Measurements from ENCODE around the gene CCDC102A.
"Not testable (repeated sequence)": the region's sequence is repeated elsewhere in the genome, so short reads cannot be mapped to it uniquely, and the experiment has no call there.

DNA sequence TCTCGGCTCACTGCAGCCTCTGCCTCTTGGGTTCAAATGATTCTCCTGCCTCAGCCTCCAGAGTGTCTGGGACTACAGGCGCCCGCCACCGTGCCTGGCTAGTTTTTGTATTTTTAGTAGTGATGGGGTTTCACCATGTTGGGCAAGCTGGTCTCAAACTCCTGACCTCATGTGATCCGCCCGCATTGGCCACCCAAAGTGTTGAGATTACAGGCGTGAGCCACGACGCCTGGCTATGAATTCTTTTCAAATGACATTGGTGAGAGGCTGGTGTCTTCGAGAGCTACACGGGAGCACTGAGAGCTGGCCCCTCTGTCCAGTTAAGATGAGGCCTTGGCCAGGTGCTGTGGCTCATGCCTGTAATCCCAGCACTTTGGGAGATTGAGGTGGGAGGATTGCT, 36.4 kb downstream of the CCDC102A start:
- TF ChIP-seq, protein P1, sequence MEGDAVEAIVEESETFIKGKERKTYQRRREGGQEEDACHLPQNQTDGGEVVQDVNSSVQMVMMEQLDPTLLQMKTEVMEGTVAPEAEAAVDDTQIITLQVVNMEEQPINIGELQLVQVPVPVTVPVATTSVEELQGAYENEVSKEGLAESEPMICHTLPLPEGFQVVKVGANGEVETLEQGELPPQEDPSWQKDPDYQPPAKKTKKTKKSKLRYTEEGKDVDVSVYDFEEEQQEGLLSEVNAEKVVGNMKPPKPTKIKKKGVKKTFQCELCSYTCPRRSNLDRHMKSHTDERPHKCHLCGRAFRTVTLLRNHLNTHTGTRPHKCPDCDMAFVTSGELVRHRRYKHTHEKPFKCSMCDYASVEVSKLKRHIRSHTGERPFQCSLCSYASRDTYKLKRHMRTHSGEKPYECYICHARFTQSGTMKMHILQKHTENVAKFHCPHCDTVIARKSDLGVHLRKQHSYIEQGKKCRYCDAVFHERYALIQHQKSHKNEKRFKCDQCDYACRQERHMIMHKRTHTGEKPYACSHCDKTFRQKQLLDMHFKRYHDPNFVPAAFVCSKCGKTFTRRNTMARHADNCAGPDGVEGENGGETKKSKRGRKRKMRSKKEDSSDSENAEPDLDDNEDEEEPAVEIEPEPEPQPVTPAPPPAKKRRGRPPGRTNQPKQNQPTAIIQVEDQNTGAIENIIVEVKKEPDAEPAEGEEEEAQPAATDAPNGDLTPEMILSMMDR (IDR thresholded peaks at IDR 0.05) = not testable (repeated sequence)
- not testable (repeated sequence) for TF ChIP-seq POLR2A (IDR thresholded peaks at IDR 0.05)

All from gastroesophageal sphincter (tissue), 3 donors.